SK-MEL-5 (cell line): ENCODE data around the gene LHFPL6. TPM values are rescaled to one million over a fixed set of nuclear protein-coding genes. Genes with fewer than 3 reads are reported as not detected.
A peak's percentile ranks its signal among the peaks of the same experiment; 100 is the strongest.

ENCODE experiments used
- DNase-seq: peaks from one replicate; pipeline ENCODE4 v3.0.0-alpha.2; 2016; ENCODE audit warnings: low read depth, low spot score
- in situ Hi-C: cut with HindIII; loops from 2 replicates; pipeline ENCODE4 v1.10.0; 2016; ENCODE audit warnings: low sequenced_read_pairs, high pct_unique_total_duplicates, low pct_unique_long_range_greater_than_20kb
- total RNA-seq: library from RNA; depleted of rRNA; stranded (reverse); fragments of >200 nt; shearing (Covaris generic); gene quantifications from 2 replicates; pipeline ENCODE4 v1.2.3, GENCODE V29; 2014

LHFPL6 gene
- total RNA-seq, 1 experiment from 2014 or later: 17.2 TPM

- in situ Hi-C loops: no loop called here
- DNase-seq: no peak
These were observed 141.2 kb downstream of the LHFPL6 start for GRCh38 chr13:39461685-39462266.

- in situ Hi-C loops: no loop called here
- DNase-seq: no peak
These were observed 145.7 kb downstream of the LHFPL6 start for GRCh38 chr13:39457274-39457673.

GRCh38 chr13:39455521-39456175, 147.3 kb downstream of the LHFPL6 start:
- in situ Hi-C loops: no loop called here
- DNase-seq: no peak

- no peak for DNase-seq
- in situ Hi-C loops: no loop called here
These were observed 150.2 kb downstream of the LHFPL6 start for GRCh38 chr13:39452834-39453233.

- in situ Hi-C loops: no loop called here
- no peak for DNase-seq
These were observed 150.6 kb downstream of the LHFPL6 start for GRCh38 chr13:39452417-39452816.

GRCh38 chr13:39451860-39452301, 151.1 kb downstream of the LHFPL6 start:
- in situ Hi-C loops: no loop called here
- DNase-seq: no peak

GRCh38 chr13:39451301-39451700, 151.7 kb downstream of the LHFPL6 start:
- in situ Hi-C loops: no loop called here
- DNase-seq: no peak

GRCh38 chr13:39450176-39450575, 152.8 kb downstream of the LHFPL6 start:
- in situ Hi-C loops: no loop called here
- no peak for DNase-seq

- in situ Hi-C loops: no loop called here
These were observed 154.2 kb downstream of the LHFPL6 start for GRCh38 chr13:39448834-39449233.

GRCh38 chr13:39446865-39447264, 156.1 kb downstream of the LHFPL6 start:
- DNase-seq: no peak
- in situ Hi-C loops: no loop called here

More at GRCh38 chr13:39448834-39449233, 154.2 kb downstream of the LHFPL6 start:
- no peak for DNase-seq

- DNase-seq: no peak
- in situ Hi-C loops: no loop called here
These were observed 158.1 kb downstream of the LHFPL6 start for GRCh38 chr13:39444866-39445265.

- DNase-seq: no peak
- in situ Hi-C loops: no loop called here
These were observed 169.3 kb downstream of the LHFPL6 start for GRCh38 chr13:39433651-39434050.

GRCh38 chr13:39432196-39432595, 170.8 kb downstream of the LHFPL6 start:
- no peak for DNase-seq
- in situ Hi-C loops: no loop called here

- in situ Hi-C loops: no loop called here
- no peak for DNase-seq
These were observed 180.0 kb downstream of the LHFPL6 start for GRCh38 chr13:39422845-39423565.

GRCh38 chr13:39419876-39420275, 183.1 kb downstream of the LHFPL6 start:
- no peak for DNase-seq
- in situ Hi-C loops: no loop called here

- in situ Hi-C loops: no loop called here
- no peak for DNase-seq
These were observed 183.9 kb downstream of the LHFPL6 start for GRCh38 chr13:39419068-39419467.

GRCh38 chr13:39418424-39418823, 184.6 kb downstream of the LHFPL6 start:
- in situ Hi-C loops: no loop called here
- DNase-seq: no peak

GRCh38 chr13:39417643-39418042, 185.3 kb downstream of the LHFPL6 start:
- in situ Hi-C loops: no loop called here
- peak; percentile 64 for DNase-seq

- in situ Hi-C loops: no loop called here
These were observed 185.9 kb downstream of the LHFPL6 start for GRCh38 chr13:39417131-39417530.

More at GRCh38 chr13:39417131-39417530, 185.9 kb downstream of the LHFPL6 start:
- peak; percentile 64 for DNase-seq
